PC-9 (cell line): Measurements from ENCODE around the gene TBCE.

Experiments used
- EZH2 ChIP-seq: fragments of 200-600 bp; sonication (generic); IDR thresholded peaks from 2 replicates; pipeline ENCODE4 v1.8.0; 2017; ENCODE audit warnings: antibody characterized with exemption, low read depth
- TF ChIP-seq, protein P1 (sequence below): fragments of 200-600 bp; sonication (generic); conservative IDR thresholded peaks from 2 replicates; pipeline ENCODE4 v1.6.1; 2017; ENCODE audit warnings: mixed run types, antibody characterized with exemption, mild to moderate bottlenecking, moderate library complexity

DNA sequence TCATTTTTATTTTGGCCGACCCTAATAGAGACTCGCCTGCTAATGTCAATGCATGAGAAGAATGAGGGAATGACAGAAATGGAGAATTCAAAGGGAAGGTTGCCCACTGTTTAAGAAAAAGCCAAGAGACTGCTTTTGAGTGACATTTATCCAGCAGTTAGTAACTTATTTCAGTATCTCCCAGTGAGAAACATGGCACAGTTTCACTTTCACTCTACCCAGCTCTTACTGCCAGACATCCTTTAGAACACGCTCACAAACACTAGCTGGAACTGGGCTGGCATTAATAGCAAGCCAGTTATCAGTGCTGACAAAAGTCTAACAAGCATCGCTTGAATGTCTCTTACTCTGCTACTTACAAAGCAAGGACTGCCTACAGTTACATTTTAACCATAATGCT lies 30.3 kb upstream of the TBCE start:
- TF ChIP-seq, protein P1, sequence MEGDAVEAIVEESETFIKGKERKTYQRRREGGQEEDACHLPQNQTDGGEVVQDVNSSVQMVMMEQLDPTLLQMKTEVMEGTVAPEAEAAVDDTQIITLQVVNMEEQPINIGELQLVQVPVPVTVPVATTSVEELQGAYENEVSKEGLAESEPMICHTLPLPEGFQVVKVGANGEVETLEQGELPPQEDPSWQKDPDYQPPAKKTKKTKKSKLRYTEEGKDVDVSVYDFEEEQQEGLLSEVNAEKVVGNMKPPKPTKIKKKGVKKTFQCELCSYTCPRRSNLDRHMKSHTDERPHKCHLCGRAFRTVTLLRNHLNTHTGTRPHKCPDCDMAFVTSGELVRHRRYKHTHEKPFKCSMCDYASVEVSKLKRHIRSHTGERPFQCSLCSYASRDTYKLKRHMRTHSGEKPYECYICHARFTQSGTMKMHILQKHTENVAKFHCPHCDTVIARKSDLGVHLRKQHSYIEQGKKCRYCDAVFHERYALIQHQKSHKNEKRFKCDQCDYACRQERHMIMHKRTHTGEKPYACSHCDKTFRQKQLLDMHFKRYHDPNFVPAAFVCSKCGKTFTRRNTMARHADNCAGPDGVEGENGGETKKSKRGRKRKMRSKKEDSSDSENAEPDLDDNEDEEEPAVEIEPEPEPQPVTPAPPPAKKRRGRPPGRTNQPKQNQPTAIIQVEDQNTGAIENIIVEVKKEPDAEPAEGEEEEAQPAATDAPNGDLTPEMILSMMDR = no peak
- TF ChIP-seq EZH2 = no peak
